CD4-positive, alpha-beta T cell treated with Interferon gamma for 1 hour (primary cell): Measurements from ENCODE around the gene MAGEB1.

Experiments
- DNase-seq: peaks from one replicate; pipeline ENCODE4 v3.0.0-alpha.2; 2020

MAGEB1 gene

GRCh38 chrX:30301208-30301607 lies 54.3 kb downstream of the MAGEB1 start:
- no peak for DNase-seq
